Endothelial cell (in vitro differentiated cells): ENCODE results near the gene RTL1. TPM values are rescaled to one million over a fixed set of nuclear protein-coding genes. Genes with fewer than 3 reads are reported as not detected.

ENCODE experiments used
- DNase-seq: peaks from one replicate; pipeline ENCODE4 v3.0.0; 2021; ENCODE audit warnings: low spot score
- H3K27ac Mint-ChIP-seq: one replicate; pipeline ENCODE4 v1.8.0; 2021; ENCODE audit warnings: mixed read lengths, inconsistent platforms; ENCODE audit not compliant: unreplicated experiment
- H3K27me3 Mint-ChIP-seq: one replicate; pipeline ENCODE4 v1.8.0; 2021; ENCODE audit warnings: mild to moderate bottlenecking, moderate library complexity, mixed read lengths, inconsistent platforms; ENCODE audit not compliant: unreplicated experiment
- H3K36me3 Mint-ChIP-seq: one replicate; pipeline ENCODE4 v1.8.0; 2021; ENCODE audit warnings: mild to moderate bottlenecking, low read depth, mixed read lengths, inconsistent platforms; ENCODE audit not compliant: unreplicated experiment
- H3K4me1 Mint-ChIP-seq: one replicate; pipeline ENCODE4 v1.8.0; 2021; ENCODE audit warnings: mild to moderate bottlenecking, mixed read lengths, inconsistent platforms; ENCODE audit not compliant: unreplicated experiment
- H3K4me3 Mint-ChIP-seq: one replicate; pipeline ENCODE4 v1.8.0; 2021; ENCODE audit warnings: mild to moderate bottlenecking, mixed read lengths, inconsistent platforms; ENCODE audit not compliant: unreplicated experiment
- H3K9me3 Mint-ChIP-seq: one replicate; pipeline ENCODE4 v1.8.0; 2021; ENCODE audit warnings: mixed read lengths, inconsistent platforms; ENCODE audit not compliant: unreplicated experiment
- total RNA-seq: library from RNA; stranded (reverse); fragmentation: NEBNext Ultra II Directional; extraction: Animal tissue kit (Norgen Biotek cat#: 25700); gene quantifications from one replicate; pipeline ENCODE4 v1.2.1, GENCODE V29; 2021; ENCODE audit not compliant: unreplicated experiment
- TF ChIP-seq, protein P1 (sequence below): fragments of 200-600 bp; sonication (generic); IDR thresholded peaks from one replicate; pipeline ENCODE4 v1.5.0; 2021; ENCODE audit warnings: antibody characterized with exemption; ENCODE audit not compliant: unreplicated experiment

Gene RTL1
- total RNA-seq, 1 donor from 2014 or later = 0.18 TPM

DNA sequence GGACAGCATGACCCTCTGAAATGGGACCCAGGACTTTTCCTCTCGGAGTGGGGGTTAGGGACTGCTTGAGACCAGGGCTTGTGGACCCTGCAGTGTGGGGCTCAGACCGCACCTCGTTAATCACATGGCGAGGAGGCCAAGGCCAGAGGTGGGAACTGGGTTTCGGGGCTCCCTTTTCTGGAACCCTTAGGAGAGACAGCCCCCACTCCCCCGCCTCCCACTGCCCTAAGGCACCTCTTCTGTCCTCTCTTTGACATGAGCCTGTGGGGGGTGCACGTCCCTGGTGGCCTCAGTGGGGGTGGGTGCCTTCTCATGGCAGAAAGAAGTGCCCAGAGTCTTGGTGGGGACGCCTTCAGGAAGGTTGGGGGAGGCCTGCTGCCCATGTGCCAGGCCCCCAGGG lies 24.3 kb downstream of the RTL1 start:
- H3K27me3 Mint-ChIP-seq = peaks cover 14% of the 10 kb centered on the region
- H3K9me3 Mint-ChIP-seq = no peaks in the 10 kb centered on the region
- DNase-seq = no peak
- H3K36me3 Mint-ChIP-seq = peaks cover 12% of the 10 kb centered on the region
- TF ChIP-seq, protein P1, sequence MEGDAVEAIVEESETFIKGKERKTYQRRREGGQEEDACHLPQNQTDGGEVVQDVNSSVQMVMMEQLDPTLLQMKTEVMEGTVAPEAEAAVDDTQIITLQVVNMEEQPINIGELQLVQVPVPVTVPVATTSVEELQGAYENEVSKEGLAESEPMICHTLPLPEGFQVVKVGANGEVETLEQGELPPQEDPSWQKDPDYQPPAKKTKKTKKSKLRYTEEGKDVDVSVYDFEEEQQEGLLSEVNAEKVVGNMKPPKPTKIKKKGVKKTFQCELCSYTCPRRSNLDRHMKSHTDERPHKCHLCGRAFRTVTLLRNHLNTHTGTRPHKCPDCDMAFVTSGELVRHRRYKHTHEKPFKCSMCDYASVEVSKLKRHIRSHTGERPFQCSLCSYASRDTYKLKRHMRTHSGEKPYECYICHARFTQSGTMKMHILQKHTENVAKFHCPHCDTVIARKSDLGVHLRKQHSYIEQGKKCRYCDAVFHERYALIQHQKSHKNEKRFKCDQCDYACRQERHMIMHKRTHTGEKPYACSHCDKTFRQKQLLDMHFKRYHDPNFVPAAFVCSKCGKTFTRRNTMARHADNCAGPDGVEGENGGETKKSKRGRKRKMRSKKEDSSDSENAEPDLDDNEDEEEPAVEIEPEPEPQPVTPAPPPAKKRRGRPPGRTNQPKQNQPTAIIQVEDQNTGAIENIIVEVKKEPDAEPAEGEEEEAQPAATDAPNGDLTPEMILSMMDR = no peak
- H3K4me3 Mint-ChIP-seq = no peak overlapping the region
- H3K4me1 Mint-ChIP-seq = no peaks in the 10 kb centered on the region
- no peak overlapping the region for H3K27ac Mint-ChIP-seq

DNA sequence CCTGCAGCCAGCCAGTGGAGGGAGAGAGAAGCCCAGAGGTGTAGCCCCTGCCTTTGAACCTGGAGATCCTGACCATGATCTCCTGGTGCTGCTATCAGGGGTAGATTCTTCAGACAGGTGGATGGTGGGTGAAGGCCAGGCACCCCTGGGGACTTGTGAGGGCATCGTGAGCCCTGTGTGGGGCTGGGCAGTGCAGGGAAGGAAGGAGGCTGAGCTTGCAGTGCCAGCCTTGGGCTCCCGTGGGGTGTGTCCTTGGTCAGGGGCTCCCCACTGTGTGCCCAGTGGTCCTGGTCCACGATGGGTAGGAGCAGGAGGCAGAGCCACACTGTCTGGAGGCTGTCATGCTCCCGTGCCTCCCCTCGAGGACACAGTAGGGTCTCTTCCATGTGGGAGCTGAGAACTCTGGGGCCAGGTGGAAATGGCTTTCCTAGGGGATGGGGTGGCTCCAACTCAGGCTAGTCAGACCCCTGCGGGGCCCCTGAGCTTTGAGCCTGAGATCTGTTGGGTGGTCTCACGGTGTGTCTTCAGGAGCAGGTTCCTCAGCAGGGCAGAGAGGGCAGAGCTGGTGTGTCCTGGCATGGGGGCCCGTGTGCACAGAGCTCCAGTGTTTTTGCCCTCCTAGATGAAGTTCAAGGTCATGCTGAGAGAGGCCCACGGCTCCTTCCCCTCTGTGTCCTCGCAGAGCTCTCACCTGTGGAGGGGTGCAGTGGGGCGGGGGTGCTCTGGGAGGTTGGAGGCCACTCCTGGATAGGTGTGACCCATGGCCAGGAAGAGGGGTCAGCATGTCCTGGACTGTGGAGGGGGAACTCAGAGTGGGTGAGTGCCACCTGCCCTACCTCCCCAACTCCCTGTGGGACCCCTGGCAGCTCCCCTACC lies 25.0 kb downstream of the RTL1 start:
- no peak overlapping the region for H3K4me3 Mint-ChIP-seq
- peaks cover 9% of the 10 kb centered on the region for H3K36me3 Mint-ChIP-seq
- no peak overlapping the region for H3K27ac Mint-ChIP-seq
- H3K4me1 Mint-ChIP-seq = no peaks in the 10 kb centered on the region
- no peaks in the 10 kb centered on the region for H3K9me3 Mint-ChIP-seq
- H3K27me3 Mint-ChIP-seq = peaks cover 18% of the 10 kb centered on the region
- no peak for DNase-seq
- TF ChIP-seq, protein P1 = no peak

DNA sequence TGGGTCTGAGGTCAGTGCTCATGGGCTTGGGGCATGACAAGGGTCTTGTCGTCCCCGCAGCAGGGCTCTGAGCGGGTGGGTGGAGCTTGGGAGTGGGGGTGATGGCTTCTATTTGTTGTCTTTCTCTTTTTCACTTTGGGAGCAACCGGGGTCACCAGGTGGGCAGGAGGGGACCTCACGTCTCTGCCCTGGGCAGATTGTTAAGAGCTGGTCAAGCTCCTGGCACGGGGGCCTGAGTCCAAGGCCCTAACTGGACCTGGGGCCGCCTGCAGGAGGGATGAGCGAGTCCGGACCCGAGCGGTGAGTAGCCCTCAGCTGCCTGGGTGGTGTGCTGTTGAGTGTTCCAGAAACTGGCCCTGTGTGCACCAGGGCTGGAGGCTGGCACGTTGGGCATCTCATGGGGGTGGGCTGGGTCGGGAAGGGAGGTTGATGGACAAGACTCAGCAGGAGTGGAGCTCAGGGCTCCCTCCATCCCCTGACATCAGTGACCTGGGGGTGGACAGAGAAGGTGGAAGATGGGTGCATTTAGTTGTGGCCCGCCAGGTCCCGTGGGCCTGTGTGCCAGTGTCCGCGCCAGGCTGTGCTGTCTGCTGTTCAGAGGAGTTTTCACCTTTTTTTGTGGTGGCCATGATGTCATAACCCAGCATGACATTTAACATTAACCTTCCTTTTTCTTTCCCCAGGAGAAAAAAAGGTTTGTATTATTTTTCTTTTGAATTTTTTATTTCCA lies 27.5 kb downstream of the RTL1 start:
- H3K4me3 Mint-ChIP-seq = no peak overlapping the region
- H3K27me3 Mint-ChIP-seq = peaks cover 23% of the 10 kb centered on the region
- no peak for DNase-seq
- TF ChIP-seq, protein P1 = no peak
- no peaks in the 10 kb centered on the region for H3K9me3 Mint-ChIP-seq
- no peak overlapping the region for H3K27ac Mint-ChIP-seq
- no peaks in the 10 kb centered on the region for H3K4me1 Mint-ChIP-seq
- H3K36me3 Mint-ChIP-seq = peaks cover 11% of the 10 kb centered on the region

DNA sequence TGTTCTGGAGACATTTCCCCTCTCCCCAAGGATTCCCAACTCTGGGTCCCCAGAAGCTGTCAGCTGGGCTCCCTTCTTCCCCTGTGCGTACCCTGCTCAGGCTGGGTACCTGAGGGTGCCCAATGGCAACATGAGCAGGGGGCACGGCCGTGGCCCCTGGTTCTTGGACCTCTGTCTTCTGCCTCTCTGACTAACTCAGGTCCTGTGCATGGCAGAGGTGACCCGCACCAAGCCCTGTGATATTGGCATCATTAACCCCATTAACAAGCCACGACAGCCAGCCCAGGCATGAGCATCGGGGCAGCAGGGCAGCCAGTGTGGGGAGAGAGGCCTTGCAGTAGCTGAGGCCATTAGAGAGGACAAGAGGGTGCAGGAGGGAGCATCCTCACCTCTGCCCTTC lies 28.4 kb downstream of the RTL1 start:
- H3K36me3 Mint-ChIP-seq = peaks cover 11% of the 10 kb centered on the region
- peak overlapping the region; percentile 30 for H3K27ac Mint-ChIP-seq
- DNase-seq = no peak
- no peaks in the 10 kb centered on the region for H3K4me1 Mint-ChIP-seq
- peaks cover 20% of the 10 kb centered on the region for H3K27me3 Mint-ChIP-seq
- TF ChIP-seq, protein P1 = no peak
- no peaks in the 10 kb centered on the region for H3K9me3 Mint-ChIP-seq
- no peak overlapping the region for H3K4me3 Mint-ChIP-seq
